ENCODE results near the gene OSTF1. TPM values are rescaled to one million over a fixed set of nuclear protein-coding genes. Genes with fewer than 3 reads are reported as not detected.

Gene OSTF1
- polyA plus RNA-seq, 1 donor from 2014 or later = 8.8 TPM

GRCh38 chr9:75184471-75184870 is 96.2 kb downstream of the OSTF1 start:
- H3K4me2 ChIP-seq (ENCODE audit: low read length) = no peak overlapping the region
- no peaks in the 10 kb centered on the region for H3K9me2 ChIP-seq (ENCODE audit: insufficient read depth, low read length)
- no peaks in the 10 kb centered on the region for H3K9me3 ChIP-seq (ENCODE audit: low read length)
- no peaks in the 10 kb centered on the region for H4K20me1 ChIP-seq (ENCODE audit: insufficient read depth)
- no peaks in the 10 kb centered on the region for H3K79me2 ChIP-seq (replicated peaks; ENCODE audit: insufficient read depth, low read length)
- TF ChIP-seq REST (IDR thresholded peaks at IDR 0.05; ENCODE audit: borderline replicate concordance) = no peak
- no peak for TF ChIP-seq MXI1 (conservative IDR thresholded peaks at IDR 0.05; ENCODE audit: poor library complexity, severe bottlenecking)
- TF ChIP-seq EP300 (conservative IDR thresholded peaks at IDR 0.05; ENCODE audit: poor library complexity, severe bottlenecking) = no peak
- TF ChIP-seq SMC3 (conservative IDR thresholded peaks at IDR 0.05; ENCODE audit: poor library complexity) = no peak
- H2AFZ ChIP-seq (ENCODE audit: low read depth, low read length) = no peak overlapping the region
- H3K27me3 ChIP-seq (ENCODE audit: insufficient read depth, low read depth, low read length) = no peaks in the 10 kb centered on the region
- no peak overlapping the region for H3K9ac ChIP-seq (ENCODE audit: low read length)
- no peak overlapping the region for H3K4me3 ChIP-seq (ENCODE audit: low read length)
- no peaks in the 10 kb centered on the region for H3F3A ChIP-seq (ENCODE audit: insufficient read depth, low read length, poor library complexity, severe bottlenecking)
- H3K27ac ChIP-seq (ENCODE audit: low read length) = no peak overlapping the region
- H3K36me3 ChIP-seq (ENCODE audit: insufficient read depth, low read length) = no peaks in the 10 kb centered on the region

- H3K9ac ChIP-seq (ENCODE audit: low read length) = no peak overlapping the region
- no peaks in the 10 kb centered on the region for H3K9me3 ChIP-seq (ENCODE audit: low read length)
- H3K79me2 ChIP-seq (replicated peaks; ENCODE audit: insufficient read depth, low read length) = no peaks in the 10 kb centered on the region
- H3K27me3 ChIP-seq (ENCODE audit: insufficient read depth, low read depth, low read length) = no peaks in the 10 kb centered on the region
- H3K4me3 ChIP-seq (ENCODE audit: low read length) = no peak overlapping the region
- no peaks in the 10 kb centered on the region for H3F3A ChIP-seq (ENCODE audit: insufficient read depth, low read length, poor library complexity, severe bottlenecking)
- TF ChIP-seq CTCF (IDR thresholded peaks at IDR 0.05; ENCODE audit: poor library complexity, severe bottlenecking) (no peak), EZH2 (IDR thresholded peaks at IDR 0.05; ENCODE audit: borderline replicate concordance, insufficient read depth, low read length, poor library complexity, severe bottlenecking) (no peak), SMC3 (conservative IDR thresholded peaks at IDR 0.05; ENCODE audit: poor library complexity) (no peak), REST (IDR thresholded peaks at IDR 0.05; ENCODE audit: borderline replicate concordance) (no peak), RAD21 (conservative IDR thresholded peaks at IDR 0.05) (no peak), TAF1 (IDR thresholded peaks at IDR 0.05; ENCODE audit: low read depth) (no peak), MXI1 (conservative IDR thresholded peaks at IDR 0.05; ENCODE audit: poor library complexity, severe bottlenecking) (no peak), POLR2AphosphoS5 (IDR thresholded peaks at IDR 0.05) (no peak), EP300 (conservative IDR thresholded peaks at IDR 0.05; ENCODE audit: poor library complexity, severe bottlenecking) (no peak)
- H3K9me2 ChIP-seq (ENCODE audit: insufficient read depth, low read length) = no peaks in the 10 kb centered on the region
- H3K36me3 ChIP-seq (ENCODE audit: insufficient read depth, low read length) = no peaks in the 10 kb centered on the region
- no peak overlapping the region for H3K27ac ChIP-seq (ENCODE audit: low read length)
- no peaks in the 10 kb centered on the region for H4K20me1 ChIP-seq (ENCODE audit: insufficient read depth)
- H3K4me2 ChIP-seq (ENCODE audit: low read length) = no peak overlapping the region
- no peak overlapping the region for H2AFZ ChIP-seq (ENCODE audit: low read depth, low read length)
Observed at GRCh38 chr9:75185585-75186170, 97.4 kb downstream of the OSTF1 start.
